ENCODE data around the gene DIS3. TPM values are rescaled to one million over a fixed set of nuclear protein-coding genes. Genes with fewer than 3 reads are reported as not detected.

Gene DIS3
- total RNA-seq, 1 experiment from 2014 or later: 41.3 TPM

Other genes with a start within 250 kb of the DIS3 start
- gene MZT1, start 54.3 kb downstream of the DIS3 start, total RNA-seq (2014; rRNA removed; shearing (Covaris generic)): 58.3 and 67.9 TPM in 2 replicates
- gene BORA, start 54.0 kb downstream of the DIS3 start, total RNA-seq (2014; rRNA removed; shearing (Covaris generic)): 26.4 and 35.4 TPM in 2 replicates
- 26.0 and 28.9 TPM in 2 replicates for gene PIBF1, start 233 bp upstream of the DIS3 start, total RNA-seq (2014; rRNA removed; shearing (Covaris generic))